NCI-H526 (cell line): Measurements from ENCODE around the gene STK38L.
A peak's percentile ranks its signal among the peaks of the same experiment; 100 is the strongest.
"Not testable (repeated sequence)": the region's sequence is repeated elsewhere in the genome, so short reads cannot be mapped to it uniquely, and the experiment has no call there.

Source experiments
- DNase-seq, 2 experiments: peaks; one replicate each; lab custom pipeline; 2025; lab: John Stamatoyannopoulos, UW

STK38L gene

DNA sequence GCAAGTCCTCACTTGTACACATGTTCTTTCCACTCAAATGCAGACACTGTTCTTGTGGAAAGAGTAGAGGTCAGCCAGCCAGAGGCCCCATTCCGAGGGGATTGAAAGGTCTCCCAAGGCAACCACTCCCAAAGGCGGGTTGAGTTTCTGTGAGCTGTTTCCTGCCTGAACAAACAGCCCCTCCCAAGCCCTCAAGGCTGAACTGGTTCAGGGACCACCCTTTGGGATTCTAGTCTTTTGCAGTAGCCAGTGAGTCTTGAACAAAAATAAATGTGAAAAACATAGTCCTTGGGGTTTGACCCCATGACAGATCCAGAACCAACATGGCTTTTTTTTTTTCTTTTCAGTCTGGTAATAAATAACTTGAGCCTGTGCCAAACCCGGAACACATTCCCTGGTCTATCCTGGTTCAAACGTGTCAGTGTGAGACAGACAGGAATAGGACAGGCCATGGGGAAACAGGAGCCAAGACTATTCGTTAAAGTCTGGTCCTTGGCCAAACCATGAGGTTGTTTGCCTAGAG, 17.6 kb upstream of the STK38L start:
- DNase-seq: no peak

DNA sequence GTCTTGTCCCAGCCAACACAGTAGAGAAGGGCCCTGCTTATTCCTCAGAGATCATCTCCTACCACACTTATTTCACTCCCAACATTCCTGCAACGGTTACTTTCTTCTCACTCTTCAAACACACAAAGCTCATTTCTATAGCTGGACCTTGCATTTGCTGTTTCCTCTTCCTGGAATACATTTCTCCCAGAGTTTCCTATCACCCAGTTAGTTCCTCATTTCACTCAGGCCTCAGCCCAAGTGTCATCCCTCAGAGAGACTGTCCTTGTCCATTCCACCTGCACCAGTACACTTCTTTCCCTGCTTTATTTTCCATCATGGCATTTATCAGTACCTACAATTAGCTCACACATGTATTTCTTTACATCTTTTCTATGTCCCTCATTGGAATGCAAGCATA, 14.7 kb upstream of the STK38L start:
- DNase-seq: no peak

DNA sequence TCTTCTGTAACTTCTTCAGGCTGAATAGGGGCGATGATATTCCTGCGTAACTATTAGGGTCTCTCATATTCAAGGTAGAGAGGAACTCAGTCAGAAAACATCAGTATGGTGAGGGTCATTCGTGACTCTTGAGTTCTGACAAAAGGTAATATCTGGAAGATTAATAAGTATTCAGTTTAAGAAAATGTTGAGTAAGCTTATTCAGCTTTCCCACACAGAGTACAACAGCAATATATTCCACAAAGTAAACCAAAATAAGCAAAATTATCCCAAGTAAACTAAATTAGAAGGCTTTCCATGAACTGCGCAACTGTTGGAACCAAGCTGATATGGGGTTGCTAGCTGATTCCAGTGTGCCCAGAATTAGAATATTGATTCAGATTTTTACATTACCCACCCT, 12.7 kb upstream of the STK38L start:
- DNase-seq: not testable (repeated sequence)

DNA sequence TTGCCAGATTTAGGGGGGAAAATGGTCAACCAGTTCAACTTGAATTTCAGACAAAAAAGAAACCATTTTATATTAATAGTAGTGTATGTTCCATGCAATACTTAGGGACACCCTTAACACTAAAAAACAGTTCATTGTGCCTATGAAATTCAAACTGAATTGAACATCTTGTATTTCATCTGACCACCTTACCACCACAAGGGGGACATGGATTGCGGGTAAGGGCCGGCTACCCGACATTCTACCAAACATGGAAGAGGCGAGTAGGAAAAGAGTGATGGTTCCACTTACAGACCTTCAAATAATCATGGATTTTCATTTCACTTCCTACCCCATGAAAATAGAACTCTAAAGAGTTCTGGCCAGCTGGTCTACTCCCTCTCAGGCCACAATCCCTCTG, 10.3 kb upstream of the STK38L start:
- DNase-seq: no peak

DNA sequence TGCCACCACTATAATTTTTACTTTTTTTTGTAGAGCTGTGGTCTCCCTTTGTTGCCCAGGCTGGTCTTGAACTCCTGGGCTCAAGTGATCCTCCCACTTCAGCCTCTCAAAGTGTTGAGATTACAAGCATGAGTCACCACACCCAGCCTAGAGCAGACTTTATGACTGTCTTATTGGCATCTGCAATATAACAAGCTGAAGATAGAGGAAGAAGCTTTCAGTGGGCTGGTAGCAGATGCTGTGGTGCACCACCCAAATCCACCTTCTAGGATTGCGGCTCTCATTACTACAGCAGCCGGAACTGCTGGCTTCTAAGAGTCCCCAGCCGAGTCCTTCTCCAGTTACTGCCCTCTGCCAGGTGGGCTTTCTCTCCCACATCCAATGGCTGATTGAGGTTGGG, 7.6 kb upstream of the STK38L start:
- no peak for DNase-seq

DNA sequence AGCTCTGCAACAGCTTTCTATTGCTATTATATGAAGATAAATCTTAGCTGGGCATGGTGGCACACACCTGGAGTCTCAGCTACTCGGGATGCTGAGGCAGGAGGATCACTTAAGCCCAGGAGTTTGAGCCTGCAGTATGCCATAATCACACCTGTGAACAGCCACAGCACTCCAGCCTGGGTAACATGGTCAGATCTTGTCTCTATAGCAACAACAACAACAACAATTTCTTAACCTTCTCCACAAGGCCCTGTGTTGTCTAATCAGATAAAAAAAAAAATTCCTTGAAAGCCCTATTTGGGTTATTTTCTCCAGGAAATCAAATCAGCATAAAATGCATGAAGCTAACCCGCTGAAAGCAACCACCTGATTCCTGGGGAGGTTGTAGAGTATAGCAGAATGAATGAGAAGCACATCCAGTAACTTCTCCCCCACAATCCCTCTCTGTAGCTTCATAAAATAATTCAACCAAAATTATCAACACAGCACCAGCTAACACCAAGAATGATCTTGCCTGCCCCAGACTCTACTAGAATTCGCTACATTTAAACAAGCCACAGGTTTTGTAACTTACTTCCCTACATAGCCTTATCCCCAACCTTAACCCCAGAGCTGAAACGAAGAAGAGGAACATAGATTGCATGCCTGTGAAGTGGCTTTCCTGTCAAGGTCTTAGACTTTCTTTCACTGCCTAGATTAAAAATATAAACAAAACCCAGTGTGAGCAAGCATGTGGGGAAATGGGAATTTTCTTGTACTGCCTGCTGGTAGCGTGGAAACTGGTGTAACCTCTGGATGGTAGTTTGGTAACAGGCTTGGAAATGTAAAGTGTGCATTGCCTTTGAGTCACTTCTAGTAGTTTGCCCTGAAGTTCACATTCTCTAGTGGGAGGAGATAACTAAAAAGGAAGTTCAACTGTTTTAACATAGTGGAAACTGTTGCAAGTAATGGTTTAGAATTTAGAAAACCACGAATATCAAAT, 6.0 kb upstream of the STK38L start:
- DNase-seq: no peak

DNA sequence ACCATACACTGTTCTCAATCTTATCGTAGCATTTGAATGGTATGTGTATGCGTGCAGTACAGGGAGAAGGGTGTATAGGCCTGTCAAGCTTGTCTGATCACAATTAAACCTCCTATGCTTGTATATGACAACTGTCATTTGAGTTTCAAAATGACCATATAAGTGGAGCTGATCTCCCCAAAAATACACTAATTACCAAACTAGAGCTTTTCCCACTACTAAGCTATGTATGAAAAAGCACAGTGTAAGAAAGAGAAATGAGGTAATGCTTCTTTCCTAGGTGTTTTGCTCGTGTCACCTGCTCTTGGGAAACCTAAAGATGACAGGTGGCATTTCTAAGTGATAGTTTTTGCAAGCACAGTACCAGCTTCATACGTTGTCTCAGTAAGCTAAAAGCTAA, 1.1 kb upstream of the STK38L start:
- DNase-seq: no peak

DNA sequence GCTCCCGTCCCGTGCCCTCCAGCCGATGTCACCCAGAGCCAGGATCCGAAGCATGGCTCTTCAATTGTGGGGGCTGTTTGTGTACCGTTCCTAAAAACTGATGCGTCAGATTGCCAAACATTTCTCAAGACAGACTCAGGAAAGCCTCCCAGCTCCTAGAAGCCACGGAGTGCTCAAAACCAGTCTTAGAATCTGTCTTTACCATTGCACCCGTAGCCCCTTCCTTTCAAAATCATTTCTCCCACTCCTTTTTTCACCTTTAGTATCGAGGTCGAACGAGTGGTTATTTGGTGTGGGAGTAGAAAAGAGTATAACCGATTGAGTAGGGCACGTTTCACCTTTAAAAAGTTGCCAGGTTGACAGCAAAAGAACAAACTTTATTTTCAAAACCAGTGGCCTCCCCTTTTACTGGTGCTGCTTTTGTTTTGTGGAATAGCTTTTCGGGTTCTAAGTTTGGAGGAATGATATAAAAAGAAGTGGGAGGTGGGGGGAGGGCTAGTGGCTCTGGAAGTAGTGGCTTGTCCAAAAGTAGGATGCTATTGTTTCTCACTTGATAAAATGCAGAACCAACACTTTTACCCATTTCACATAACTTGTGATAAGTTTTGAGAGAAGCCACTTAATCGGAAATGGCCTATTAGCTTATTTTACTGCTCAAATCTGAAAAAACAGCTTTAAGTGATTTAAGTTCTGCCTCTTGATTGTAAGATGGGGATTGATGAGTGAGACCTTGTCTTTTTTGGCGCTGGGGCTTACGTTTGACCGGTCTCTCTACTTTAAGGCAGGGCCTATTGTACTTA, 803 bp downstream of the STK38L start:
- no peak for DNase-seq

DNA sequence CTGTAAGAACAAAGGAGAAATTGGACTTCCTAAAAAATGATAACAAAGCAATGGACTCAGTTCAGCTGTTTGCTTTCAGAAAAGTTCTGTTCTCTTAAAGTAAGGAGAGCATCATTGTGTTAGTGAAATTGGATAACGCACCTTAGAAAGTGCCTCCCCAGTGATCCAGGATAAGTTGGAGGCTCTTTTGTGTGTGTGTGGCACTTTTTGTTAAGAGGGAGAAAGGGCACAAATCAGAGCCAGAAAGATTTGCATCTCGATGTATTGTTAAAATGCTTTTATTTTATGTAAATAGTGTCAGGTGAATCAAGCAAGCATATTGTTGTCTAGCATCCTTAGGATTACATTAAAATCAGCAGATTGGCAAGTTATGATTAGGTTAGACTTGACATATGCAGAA, 2.1 kb downstream of the STK38L start:
- DNase-seq: no peak

DNA sequence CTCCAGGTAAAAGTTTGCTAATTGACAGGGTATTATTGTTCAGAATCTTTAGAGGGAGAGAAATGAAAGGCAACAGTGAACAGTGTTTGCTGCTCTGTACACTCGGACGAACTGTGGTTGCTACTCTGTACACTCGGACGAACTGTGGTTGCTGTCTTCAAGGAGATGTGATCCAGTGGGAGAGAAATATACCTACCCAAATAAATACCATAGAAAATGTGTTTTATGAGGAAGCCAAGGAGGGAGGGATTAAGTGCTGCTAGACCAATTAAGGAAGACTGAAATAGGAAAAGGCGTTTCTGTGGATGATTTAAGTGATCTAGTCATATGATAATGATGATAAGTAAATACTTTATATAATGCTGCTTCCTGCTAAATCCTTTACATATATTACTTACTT, 2.7 kb downstream of the STK38L start:
- no peak for DNase-seq

DNA sequence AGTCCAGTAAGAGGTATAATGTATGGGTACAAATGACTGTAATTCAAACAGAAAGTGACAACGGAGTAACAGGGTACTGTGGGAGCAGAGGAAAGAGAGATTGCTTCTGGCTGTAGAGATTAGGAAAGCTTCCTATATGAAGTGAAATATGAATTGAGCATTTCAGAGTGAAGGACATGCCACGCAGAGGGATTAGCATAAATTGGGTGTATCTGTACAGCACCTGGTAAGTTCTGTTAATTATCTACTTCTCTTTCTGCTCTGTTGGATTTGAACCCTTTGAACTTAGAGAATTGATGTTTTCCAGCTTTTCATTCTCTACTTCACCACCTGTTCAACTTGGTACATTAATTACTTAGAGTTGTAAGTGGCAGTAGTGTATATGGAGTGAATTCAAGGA, 8.8 kb downstream of the STK38L start:
- DNase-seq: no peak

DNA sequence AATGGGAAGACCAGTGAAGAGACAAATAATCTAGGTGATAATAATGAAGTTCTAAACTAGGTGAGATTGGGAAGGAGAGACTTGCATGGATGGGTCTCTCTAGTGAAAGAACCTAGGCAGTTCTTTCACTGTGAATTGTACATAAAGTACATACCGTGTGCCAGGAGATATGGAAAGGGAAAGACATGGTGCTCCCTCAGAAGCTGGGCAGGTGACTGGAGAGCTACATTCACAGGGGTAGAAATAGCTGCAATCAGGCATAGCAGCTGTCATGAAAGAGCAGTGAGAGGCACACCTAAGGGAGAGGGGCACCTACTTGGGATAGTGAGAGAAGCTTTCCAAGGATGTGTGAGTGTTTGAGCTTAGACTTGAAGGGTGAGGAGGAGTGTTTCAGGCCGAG, 9.3 kb downstream of the STK38L start:
- no peak for DNase-seq

DNA sequence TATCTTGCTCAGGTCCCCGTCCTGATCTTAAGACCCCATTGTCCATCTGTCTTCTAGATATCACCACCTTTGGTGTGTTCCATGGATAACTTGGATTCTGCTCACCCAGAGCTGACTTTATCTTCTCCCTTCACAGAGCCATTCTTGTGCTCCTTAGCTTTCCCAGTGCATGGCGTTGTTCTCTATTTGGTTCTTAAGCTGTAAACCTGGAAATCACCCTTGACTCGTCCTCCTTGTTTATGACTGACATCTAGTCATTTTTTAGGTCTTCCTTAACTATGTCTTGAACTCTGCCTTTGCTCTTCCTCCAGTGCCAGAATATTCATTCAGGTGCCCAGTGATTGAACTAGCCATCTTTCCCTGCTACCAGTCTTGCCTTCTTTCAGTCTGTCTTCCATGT, 11.7 kb downstream of the STK38L start:
- DNase-seq: no peak

DNA sequence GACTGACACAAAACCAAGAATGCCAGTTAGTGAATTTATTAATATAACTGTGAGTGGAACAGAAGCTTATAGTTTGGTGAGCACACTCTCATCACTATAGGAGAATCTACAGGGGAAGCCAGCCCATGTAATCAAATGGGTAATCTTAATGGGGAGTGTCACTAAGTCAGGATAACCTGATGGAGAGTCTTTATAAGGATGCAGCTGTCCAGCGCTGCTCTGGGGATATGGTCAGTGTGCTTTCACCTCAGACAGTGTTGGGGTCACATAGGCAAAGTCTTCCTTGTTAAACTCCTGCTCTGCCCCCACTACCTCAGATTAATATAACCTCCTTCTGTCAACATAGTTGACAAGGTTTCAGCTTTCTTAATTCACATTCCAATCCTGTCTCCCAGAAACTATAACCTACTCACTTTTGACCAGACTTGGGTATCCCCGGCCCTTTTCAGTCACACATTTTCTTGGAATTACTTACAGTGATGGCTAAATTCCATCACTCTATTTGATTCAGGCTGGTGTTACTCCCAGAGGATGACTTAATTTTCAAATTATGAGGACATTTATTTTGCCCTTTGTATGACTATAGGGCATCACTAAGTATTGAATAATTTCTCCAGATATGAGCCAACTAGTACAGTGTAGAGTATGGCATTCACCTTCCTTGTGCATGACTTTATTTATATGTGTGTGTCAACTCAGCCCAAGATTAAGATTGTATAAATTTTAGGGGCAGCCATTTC, 13.2 kb downstream of the STK38L start:
- no peak for DNase-seq

DNA sequence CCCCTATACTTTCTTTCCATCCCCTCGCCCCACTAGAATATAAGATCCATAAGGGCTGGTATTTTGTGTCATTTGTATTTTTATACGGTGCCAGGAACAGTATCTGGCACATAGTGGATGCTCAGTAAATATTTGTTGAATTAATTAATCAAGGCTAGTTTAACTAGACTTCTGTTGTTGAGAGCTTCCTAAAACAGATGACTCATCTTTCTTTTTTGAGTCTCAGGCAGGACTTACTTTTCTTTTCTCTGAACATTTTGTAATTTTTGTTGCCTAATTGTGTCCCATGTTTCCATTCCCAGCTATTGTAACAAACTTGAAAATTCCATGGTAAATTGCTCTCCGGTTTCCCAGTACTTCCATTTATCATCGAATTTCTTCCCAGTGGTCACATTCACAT, 16.7 kb downstream of the STK38L start:
- no peak for DNase-seq

DNA sequence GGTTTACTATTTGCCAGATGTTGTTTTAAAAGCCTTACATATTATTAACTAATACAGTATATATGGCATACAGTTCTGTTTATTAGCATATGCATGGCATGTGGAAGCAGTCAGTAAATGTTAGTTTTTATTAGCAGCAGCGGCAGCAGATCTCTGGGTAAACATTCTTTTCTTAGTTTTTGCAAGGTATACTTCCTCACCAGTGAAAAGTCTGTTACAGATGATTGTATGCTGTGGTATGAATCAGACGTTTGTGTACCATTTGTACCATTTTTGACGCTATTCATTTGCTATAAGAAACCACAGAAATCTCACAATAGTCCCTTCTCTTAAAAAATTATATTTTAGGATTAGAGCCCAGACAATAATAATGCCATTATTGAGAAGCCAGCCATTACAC, 17.8 kb downstream of the STK38L start:
- DNase-seq: no peak

DNA sequence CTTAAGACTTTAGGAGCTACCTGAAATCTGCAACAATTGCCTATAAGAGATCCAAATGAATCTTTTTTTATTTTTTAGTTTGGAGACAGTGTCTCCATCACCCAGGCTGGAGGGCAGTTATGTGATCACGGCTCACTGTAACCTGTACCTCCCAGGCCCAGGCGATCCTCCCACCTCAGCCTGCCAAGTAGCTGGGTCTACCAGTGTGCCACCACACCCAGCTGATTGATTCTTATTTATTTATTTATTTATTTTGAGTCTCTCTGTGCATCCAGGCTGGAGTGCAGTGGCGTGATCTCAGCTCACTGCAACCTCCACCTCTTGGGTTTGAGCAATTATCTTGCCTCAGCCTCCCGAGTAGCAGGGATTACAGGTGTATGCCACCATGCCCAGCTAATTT, 26.1 kb downstream of the STK38L start:
- no peak for DNase-seq

DNA sequence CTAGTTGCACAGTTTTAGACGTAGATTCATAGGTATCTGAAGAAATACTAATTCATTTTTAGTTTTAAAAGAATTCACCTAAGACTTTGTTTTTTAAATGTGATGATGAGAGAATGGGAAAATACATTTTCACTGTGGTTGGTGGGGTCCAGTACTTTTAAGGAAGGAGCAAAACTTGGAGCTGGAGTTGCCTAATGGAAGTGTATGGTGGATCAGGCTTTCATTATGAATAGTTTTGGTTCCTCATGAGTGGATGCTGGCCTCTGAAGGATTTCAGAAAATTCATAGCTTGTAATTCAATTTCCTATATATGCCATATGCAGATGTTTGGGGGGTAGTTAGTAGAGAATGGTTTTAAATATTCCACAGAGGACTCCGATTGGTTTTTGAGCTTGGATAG, 27.1 kb downstream of the STK38L start:
- no peak for DNase-seq

DNA sequence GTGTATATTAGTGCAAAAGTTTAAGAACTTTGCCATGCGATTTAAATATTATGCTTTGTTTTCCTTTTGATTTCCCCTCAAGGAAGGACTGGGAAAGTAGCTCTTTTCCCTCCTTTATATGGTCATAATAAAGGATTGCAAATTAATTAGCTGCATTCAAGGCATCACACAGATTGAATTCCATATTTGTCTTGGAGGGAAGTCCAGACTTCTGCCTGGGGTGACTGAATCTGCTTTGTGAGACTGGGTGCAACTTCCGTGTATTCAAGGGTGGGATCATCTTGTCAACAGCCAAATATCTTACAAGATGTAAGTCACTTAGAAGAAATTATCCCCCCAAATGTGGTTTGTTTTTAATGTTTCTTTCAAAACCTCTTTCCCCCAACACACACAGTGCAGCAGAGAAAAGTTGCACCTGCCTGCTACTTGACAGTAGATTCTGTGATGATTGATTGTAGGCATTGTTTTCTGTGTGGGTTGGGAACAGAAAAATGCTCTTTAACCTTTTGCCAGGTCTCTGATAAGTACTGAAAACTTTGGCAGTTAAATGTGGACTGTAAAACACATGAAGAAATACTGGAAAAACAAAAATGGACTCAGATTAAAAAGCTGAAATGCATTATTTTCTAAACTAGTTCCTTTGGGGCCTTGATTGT, 28.4 kb downstream of the STK38L start:
- DNase-seq: peak in 1 of 2 experiments; percentile 1

DNA sequence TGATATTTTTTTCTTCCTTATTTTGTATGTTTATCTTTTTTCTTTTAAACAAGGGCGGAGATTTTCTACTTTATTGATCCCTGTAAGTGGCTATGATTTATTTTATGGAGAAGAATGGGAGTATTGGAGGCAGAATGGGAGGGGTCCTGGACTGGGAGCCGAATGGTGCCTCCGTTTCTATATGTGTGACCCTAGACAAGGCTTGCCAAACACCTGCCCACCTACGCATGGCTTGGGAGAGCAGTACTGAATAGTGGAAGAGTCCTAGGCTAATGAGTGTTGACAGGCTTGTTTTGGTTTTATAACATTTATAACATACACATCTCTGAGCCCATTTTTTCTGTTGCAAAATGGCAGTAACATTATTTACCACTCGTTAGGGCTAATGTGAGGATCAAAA, 29.0 kb downstream of the STK38L start:
- DNase-seq: no peak

DNA sequence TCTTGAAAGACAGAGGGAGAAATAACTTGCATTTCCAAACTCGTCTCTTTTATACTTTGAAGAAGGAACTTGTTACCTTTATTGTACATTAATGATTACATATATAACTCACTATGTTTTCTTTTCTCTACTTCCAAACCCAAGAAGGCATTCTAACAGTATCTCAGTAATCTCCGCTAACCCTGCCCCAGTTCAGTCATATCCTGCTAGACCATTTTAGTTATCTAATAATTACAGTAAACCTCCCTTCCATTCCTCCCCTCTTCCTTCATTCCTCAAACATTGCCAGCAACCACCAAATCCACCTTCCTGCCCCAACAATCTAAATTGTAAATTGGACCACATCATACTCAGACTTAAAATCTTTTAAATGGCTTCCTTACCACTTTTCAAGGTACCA, 30.6 kb downstream of the STK38L start:
- DNase-seq: no peak

DNA sequence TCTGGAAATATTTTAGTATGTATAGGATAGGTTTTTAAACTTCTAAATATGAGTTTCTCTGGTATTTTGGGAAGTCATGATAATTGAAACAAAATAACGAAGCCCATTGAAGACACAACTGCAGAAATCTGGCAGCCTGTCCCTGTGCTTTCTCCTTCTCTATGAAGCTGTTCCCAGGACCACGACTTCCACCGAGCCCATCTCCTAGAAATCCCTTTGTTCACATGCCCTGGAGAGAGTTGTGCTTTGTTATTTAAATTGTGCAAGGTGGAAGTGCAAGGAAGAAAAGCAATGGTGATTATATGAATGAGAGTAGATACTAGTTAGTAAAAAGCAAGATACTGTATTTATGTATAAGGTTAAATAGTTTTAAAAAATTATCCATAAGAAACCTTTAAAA, 32.2 kb downstream of the STK38L start:
- DNase-seq: no peak
